ENCODE data around the gene SS18.

DNA sequence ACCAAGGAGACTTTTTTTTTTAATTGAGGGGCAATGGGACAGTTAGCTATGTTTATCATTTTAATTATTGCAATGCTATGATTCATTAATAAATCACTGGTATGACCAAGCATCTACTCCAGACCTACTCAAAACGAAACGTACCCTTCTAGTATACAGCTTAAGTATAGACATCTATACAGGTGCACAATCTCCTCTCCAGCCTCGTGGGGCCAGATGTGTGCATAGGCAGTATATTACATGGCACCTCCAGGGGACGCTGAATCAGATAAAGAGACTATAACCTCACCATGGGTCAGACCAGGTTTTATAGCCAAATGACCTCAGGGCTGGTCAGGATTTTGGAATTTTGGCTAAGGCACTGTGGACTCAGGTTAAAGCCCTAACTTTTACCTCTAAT lies 86.6 kb downstream of the SS18 start:
- TF ChIP-seq SPI1 (IDR thresholded peaks at IDR 0.05; ENCODE audit: low read depth, low read length) (no peak), POLR2AphosphoS5 (IDR thresholded peaks at IDR 0.05; ENCODE audit: low read depth, low read length) (no peak)

Data from GM12891 (cell line).